ENCODE measurements around the gene GORASP2. TPM values are rescaled to one million over a fixed set of nuclear protein-coding genes. Genes with fewer than 3 reads are reported as not detected.
A peak's percentile ranks its signal among the peaks of the same experiment; 100 is the strongest.
"Not testable (repeated sequence)": the region's sequence is repeated elsewhere in the genome, so short reads cannot be mapped to it uniquely, and the experiment has no call there.

GORASP2 gene
- polyA plus RNA-seq, 2 donors = 27.6 to 49.5 TPM

DNA sequence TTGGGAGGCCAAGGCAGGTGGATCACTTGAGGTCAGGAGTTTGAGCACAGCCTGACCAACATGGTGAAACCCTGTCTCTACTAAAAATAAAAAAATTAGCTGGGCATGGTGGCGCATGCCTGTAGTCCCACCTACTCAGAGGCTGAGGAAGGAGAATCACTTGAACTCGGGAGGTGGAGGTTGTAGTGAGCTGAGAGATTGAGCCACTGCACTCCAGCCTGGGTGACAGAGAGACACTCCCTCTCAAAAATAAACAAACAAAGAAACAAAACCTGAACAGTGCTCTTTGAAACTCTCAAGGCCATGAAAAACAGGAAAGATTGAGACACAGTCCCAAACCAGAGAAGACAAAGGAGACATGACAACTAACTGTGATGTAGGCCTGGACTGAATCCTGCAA lies 7.2 kb upstream of the GORASP2 start:
- H3K4me3 ChIP-seq (ENCODE audit: low read depth in 1 of 2, low read length in 2 of 2); H3K36me3 ChIP-seq (ENCODE audit: control insufficient read depth in 2 of 2, insufficient read depth in 2 of 2, low read length in 1 of 2); H3K4me1 ChIP-seq (ENCODE audit: control insufficient read depth in 2 of 2, insufficient read depth in 2 of 2, low read length in 1 of 2); H3K27ac ChIP-seq (ENCODE audit: low read depth in 2 of 2, low read length in 1 of 2); H3K27me3 ChIP-seq (ENCODE audit: control insufficient read depth in 1 of 2, insufficient read depth in 2 of 2, low read length in 2 of 2): not testable (repeated sequence)
- WGBS, 2 donors = 93 to 100% methylated on average over 2 of the region's 2 CpGs
- peaks cover 8 to 13% of the 10 kb centered on the region in 2 donors for H3K9me3 ChIP-seq (ENCODE audit: control insufficient read depth in 2 of 2, insufficient read depth in 1 of 2, low read depth in 1 of 2, low read length in 1 of 2)

DNA sequence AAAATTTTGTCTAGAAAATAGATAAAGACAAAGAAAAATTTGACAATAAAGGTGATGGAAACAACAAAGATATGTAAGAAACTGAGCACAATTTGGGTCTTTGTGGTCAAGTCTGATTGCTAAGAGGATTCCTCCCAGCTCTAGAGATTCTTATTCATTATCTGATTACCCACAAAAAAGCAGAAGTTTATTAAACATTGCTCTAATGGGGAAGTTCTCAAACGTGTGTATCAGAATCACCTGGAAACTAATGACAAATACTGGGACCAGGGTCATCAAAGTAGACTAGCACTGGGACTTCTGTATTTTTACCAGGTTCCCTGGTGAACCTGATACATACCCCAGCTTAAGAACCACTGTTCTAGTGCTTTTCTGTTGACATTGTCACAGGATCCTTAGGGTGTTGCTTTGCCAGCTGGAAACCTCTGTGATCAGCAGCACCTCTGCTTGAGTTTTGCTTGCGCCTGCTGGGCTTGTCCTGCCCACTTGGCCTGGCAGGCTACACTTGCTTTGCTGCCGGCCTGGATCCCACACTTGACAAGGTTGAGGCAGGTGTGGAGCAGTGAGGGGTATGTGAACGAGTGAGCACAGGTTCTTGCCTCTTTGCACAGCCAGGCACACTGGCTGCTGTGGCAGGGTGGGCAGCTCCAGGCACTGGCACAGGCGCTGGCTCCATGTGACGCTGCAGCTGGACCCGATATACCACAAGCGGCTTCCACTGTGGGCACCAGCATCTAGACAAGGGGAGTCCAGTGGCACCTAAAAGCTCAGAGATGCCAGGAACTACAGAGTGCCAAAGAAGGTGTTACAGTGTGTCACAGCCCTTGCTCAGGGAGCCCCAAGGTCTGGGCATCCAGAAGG lies 6.2 kb upstream of the GORASP2 start:
- no peaks in the 10 kb centered on the region for H3K4me1 ChIP-seq (ENCODE audit: control insufficient read depth in 2 of 2, insufficient read depth in 2 of 2, low read length in 1 of 2)
- WGBS, 2 donors = 88 to 91% methylated on average over 8 of the region's 8 CpGs
- no peaks in the 10 kb centered on the region for H3K36me3 ChIP-seq (ENCODE audit: control insufficient read depth in 2 of 2, insufficient read depth in 2 of 2, low read length in 1 of 2)
- no peak overlapping the region for H3K27ac ChIP-seq (ENCODE audit: low read depth in 2 of 2, low read length in 1 of 2)
- H3K27me3 ChIP-seq (ENCODE audit: control insufficient read depth in 1 of 2, insufficient read depth in 2 of 2, low read length in 2 of 2) = no peaks in the 10 kb centered on the region
- H3K9me3 ChIP-seq (ENCODE audit: control insufficient read depth in 2 of 2, insufficient read depth in 1 of 2, low read depth in 1 of 2, low read length in 1 of 2) = peaks cover 0 to 5% of the 10 kb centered on the region in 2 donors
- H3K4me3 ChIP-seq (ENCODE audit: low read depth in 1 of 2, low read length in 2 of 2) = no peak overlapping the region

DNA sequence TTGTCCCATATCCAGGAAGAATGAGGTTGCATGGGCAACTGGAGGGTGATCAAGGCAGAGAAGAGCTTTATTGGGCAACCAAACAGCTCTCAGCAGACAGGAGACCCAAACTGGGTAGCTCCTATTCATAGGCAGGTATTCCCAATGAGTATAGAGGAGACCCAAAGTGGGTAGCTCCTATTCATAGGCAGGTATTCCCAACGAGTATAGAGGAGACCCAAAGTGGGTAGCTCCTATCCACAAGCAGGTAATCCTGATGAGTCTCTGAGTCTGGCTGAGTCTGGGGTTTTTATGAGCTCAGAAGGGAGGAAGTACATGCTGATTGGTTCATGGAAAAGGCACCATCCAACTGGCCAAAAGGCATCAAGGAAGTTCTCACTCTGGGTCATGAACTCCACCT lies 5.3 kb upstream of the GORASP2 start:
- 70 to 88% methylated on average over 1 of the region's 1 CpG for WGBS, 2 donors
- H3K9me3 ChIP-seq (ENCODE audit: control insufficient read depth in 2 of 2, insufficient read depth in 1 of 2, low read depth in 1 of 2, low read length in 1 of 2) = peaks cover 0 to 4% of the 10 kb centered on the region in 2 donors

GRCh38 chr2:170924969-170925368 lies 4.1 kb upstream of the GORASP2 start:
- no peak overlapping the region for H3K4me3 ChIP-seq (ENCODE audit: low read depth in 1 of 2, low read length in 2 of 2)

More for the DNA sequence above, 5.3 kb upstream of the GORASP2 start:
- no peak overlapping the region for H3K27ac ChIP-seq (ENCODE audit: low read depth in 2 of 2, low read length in 1 of 2)
- no peak overlapping the region for H3K4me3 ChIP-seq (ENCODE audit: low read depth in 1 of 2, low read length in 2 of 2)
- no peaks in the 10 kb centered on the region for H3K27me3 ChIP-seq (ENCODE audit: control insufficient read depth in 1 of 2, insufficient read depth in 2 of 2, low read length in 2 of 2)
- peaks cover 0 to 3% of the 10 kb centered on the region in 2 donors for H3K4me1 ChIP-seq (ENCODE audit: control insufficient read depth in 2 of 2, insufficient read depth in 2 of 2, low read length in 1 of 2)
- no peaks in the 10 kb centered on the region for H3K36me3 ChIP-seq (ENCODE audit: control insufficient read depth in 2 of 2, insufficient read depth in 2 of 2, low read length in 1 of 2)

GRCh38 chr2:170925923-170926322 lies 3.1 kb upstream of the GORASP2 start:
- 78 to 85% methylated on average over 3 of the region's 3 CpGs for WGBS, 2 donors

More at GRCh38 chr2:170924969-170925368, 4.1 kb upstream of the GORASP2 start:
- Histone ChIP-seq H3K4me1 (ENCODE audit: control insufficient read depth in 2 of 2, insufficient read depth in 2 of 2, low read length in 1 of 2) (peaks cover 0 to 3% of the 10 kb centered on the region in 2 donors), H3K36me3 (ENCODE audit: control insufficient read depth in 2 of 2, insufficient read depth in 2 of 2, low read length in 1 of 2) (no peaks in the 10 kb centered on the region), H3K27ac (ENCODE audit: low read depth in 2 of 2, low read length in 1 of 2) (no peak overlapping the region), H3K9me3 (ENCODE audit: control insufficient read depth in 2 of 2, insufficient read depth in 1 of 2, low read depth in 1 of 2, low read length in 1 of 2) (peaks cover 0 to 4% of the 10 kb centered on the region in 2 donors), H3K27me3 (ENCODE audit: control insufficient read depth in 1 of 2, insufficient read depth in 2 of 2, low read length in 2 of 2) (no peaks in the 10 kb centered on the region)

DNA sequence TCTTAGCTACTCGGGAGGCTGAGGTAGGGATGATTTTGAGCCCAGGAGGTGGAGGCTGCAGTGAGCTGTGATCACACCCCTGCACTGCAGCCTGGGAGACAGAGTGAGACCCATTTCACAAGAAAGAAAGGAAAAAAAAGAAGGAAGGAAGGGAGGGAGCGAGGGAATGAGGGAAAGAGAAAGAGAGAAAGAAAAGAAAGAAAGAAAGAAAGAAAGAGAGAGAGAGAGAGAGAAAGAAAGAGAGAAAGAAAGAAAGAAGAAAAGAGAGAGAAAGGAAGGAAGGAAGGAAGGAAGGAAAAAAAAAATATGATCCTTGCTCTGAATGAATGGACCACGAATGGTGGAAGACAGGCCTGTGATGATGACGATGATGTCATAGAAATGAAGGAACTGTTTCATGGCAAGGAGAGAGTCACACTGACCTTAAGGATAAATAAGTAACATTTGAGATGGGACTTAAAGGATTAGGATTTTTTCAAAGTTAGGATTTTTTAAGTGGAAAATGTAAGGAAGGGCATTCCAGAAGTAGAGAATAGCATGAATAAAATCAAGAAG lies 2.2 kb upstream of the GORASP2 start:
- 90 to 95% methylated on average over 4 of the region's 4 CpGs for WGBS, 2 donors

More at GRCh38 chr2:170925923-170926322, 3.1 kb upstream of the GORASP2 start:
- H3K27ac ChIP-seq (ENCODE audit: low read depth in 2 of 2, low read length in 1 of 2) = no peak overlapping the region
- peaks cover 0 to 4% of the 10 kb centered on the region in 2 donors for H3K9me3 ChIP-seq (ENCODE audit: control insufficient read depth in 2 of 2, insufficient read depth in 1 of 2, low read depth in 1 of 2, low read length in 1 of 2)
- no peaks in the 10 kb centered on the region for H3K36me3 ChIP-seq (ENCODE audit: control insufficient read depth in 2 of 2, insufficient read depth in 2 of 2, low read length in 1 of 2)
- H3K27me3 ChIP-seq (ENCODE audit: control insufficient read depth in 1 of 2, insufficient read depth in 2 of 2, low read length in 2 of 2) = no peaks in the 10 kb centered on the region
- peaks cover 0 to 3% of the 10 kb centered on the region in 2 donors for H3K4me1 ChIP-seq (ENCODE audit: control insufficient read depth in 2 of 2, insufficient read depth in 2 of 2, low read length in 1 of 2)
- no peak overlapping the region for H3K4me3 ChIP-seq (ENCODE audit: low read depth in 1 of 2, low read length in 2 of 2)

DNA sequence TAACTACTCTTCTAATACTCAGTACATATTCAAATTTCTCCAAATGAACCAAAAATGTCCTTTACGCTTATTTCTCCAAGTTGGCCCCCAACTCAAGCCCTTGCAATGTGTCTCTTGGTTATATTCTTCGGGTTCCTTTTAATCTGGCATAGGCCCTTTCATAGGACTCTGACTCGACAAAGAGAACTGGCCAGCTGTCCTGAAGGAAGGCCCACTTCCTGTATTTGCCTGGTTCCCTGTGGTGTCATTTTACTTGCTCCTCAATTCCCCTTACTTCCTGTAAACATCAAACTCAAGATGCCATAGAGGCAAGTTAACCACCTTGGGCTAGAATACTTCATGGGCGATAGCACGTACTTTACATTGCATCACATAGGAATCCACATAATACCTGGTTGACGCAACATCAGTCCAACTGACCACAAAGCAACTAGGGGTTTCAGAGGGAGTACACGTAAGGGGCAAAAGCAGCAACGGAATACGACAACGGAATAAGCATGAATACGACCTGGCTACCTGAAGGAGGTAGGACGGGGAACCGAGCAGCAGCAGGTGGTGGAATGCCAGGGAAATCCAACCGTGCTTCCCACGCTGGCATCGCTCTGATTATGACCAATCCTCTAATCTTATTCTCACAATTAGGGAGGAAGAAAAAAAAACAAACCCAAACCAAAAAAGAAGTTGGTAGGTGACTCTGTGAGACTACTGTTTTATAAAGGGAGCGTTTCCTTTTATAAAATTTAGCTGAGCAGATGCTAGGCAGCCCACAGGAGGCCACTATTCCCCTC lies 823 bp upstream of the GORASP2 start:
- H3K9me3 ChIP-seq (ENCODE audit: control insufficient read depth in 2 of 2, insufficient read depth in 1 of 2, low read depth in 1 of 2, low read length in 1 of 2) = peaks cover 0 to 4% of the 10 kb centered on the region in 2 donors
- H3K27ac ChIP-seq (ENCODE audit: low read depth in 2 of 2, low read length in 1 of 2) = peak overlapping the region; percentile 67 to 81
- WGBS, 2 donors = 59 to 62% methylated on average over 17 of the region's 17 CpGs
- H3K4me1 ChIP-seq (ENCODE audit: control insufficient read depth in 2 of 2, insufficient read depth in 2 of 2, low read length in 1 of 2) = peaks cover 0 to 3% of the 10 kb centered on the region in 2 donors
- peaks cover 0 to 2% of the 10 kb centered on the region in 2 donors for H3K36me3 ChIP-seq (ENCODE audit: control insufficient read depth in 2 of 2, insufficient read depth in 2 of 2, low read length in 1 of 2)
- H3K27me3 ChIP-seq (ENCODE audit: control insufficient read depth in 1 of 2, insufficient read depth in 2 of 2, low read length in 2 of 2) = no peaks in the 10 kb centered on the region
- peak overlapping the region; percentile 22 to 37 for H3K4me3 ChIP-seq (ENCODE audit: low read depth in 1 of 2, low read length in 2 of 2)

More for the DNA sequence above, 2.2 kb upstream of the GORASP2 start:
- no peak overlapping the region for H3K4me3 ChIP-seq (ENCODE audit: low read depth in 1 of 2, low read length in 2 of 2)
- H3K9me3 ChIP-seq (ENCODE audit: control insufficient read depth in 2 of 2, insufficient read depth in 1 of 2, low read depth in 1 of 2, low read length in 1 of 2) = peaks cover 0 to 4% of the 10 kb centered on the region in 2 donors
- no peak overlapping the region for H3K27ac ChIP-seq (ENCODE audit: low read depth in 2 of 2, low read length in 1 of 2)
- no peaks in the 10 kb centered on the region for H3K36me3 ChIP-seq (ENCODE audit: control insufficient read depth in 2 of 2, insufficient read depth in 2 of 2, low read length in 1 of 2)
- H3K4me1 ChIP-seq (ENCODE audit: control insufficient read depth in 2 of 2, insufficient read depth in 2 of 2, low read length in 1 of 2) = peaks cover 0 to 3% of the 10 kb centered on the region in 2 donors
- H3K27me3 ChIP-seq (ENCODE audit: control insufficient read depth in 1 of 2, insufficient read depth in 2 of 2, low read length in 2 of 2) = no peaks in the 10 kb centered on the region

- Histone ChIP-seq H3K4me1 (ENCODE audit: control insufficient read depth in 2 of 2, insufficient read depth in 2 of 2, low read length in 1 of 2) (peaks cover 0 to 3% of the 10 kb centered on the region in 2 donors), H3K27ac (ENCODE audit: low read depth in 2 of 2, low read length in 1 of 2) (peak overlapping the region; percentile 94 to 97)
- 0% methylated on average over 18 to 21 of the region's 21 CpGs for WGBS, 2 donors
Observed at GRCh38 chr2:170929686-170930050, 615 bp downstream of the GORASP2 start.

More at GRCh38 chr2:170929686-170930050, 615 bp downstream of the GORASP2 start:
- Histone ChIP-seq H3K36me3 (ENCODE audit: control insufficient read depth in 2 of 2, insufficient read depth in 2 of 2, low read length in 1 of 2) (peaks cover 0 to 2% of the 10 kb centered on the region in 2 donors), H3K4me3 (ENCODE audit: low read depth in 1 of 2, low read length in 2 of 2) (peak overlapping the region; percentile 83 to 96), H3K9me3 (ENCODE audit: control insufficient read depth in 2 of 2, insufficient read depth in 1 of 2, low read depth in 1 of 2, low read length in 1 of 2) (no peaks in the 10 kb centered on the region), H3K27me3 (ENCODE audit: control insufficient read depth in 1 of 2, insufficient read depth in 2 of 2, low read length in 2 of 2) (no peaks in the 10 kb centered on the region)
